Osteoblast (primary cell): Measurements from ENCODE around the gene TAAR5. TPM values are rescaled to one million over a fixed set of nuclear protein-coding genes. Genes with fewer than 3 reads are reported as not detected.

Experiments
- DNase-seq: peaks from one replicate; pipeline ENCODE4 v3.0.0; 2011; ENCODE audit warnings: low spot score, mixed read lengths; ENCODE audit not compliant: insufficient read length; ENCODE audit errors: missing footprints
- H2AFZ ChIP-seq: 2 replicates; pipeline ENCODE4 v1.6.0; 2011; ENCODE audit warnings: mild to moderate bottlenecking, low read length
- H3K27ac ChIP-seq: 2 replicates; pipeline ENCODE4 v1.5.1; 2011; ENCODE audit warnings: mild to moderate bottlenecking, low read depth, low read length, moderate library complexity
- H3K27me3 ChIP-seq: 2 replicates; pipeline ENCODE4 v1.6.0; 2012; ENCODE audit warnings: mild to moderate bottlenecking, control low read depth, inconsistent platforms, low read length, moderate library complexity; ENCODE audit not compliant: insufficient read depth
- H3K36me3 ChIP-seq: 2 replicates; pipeline ENCODE4 v1.5.1; 2011; ENCODE audit warnings: mild to moderate bottlenecking, low read length, control low read depth, moderate library complexity; ENCODE audit not compliant: insufficient read depth
- H3K4me1 ChIP-seq: 2 replicates; pipeline ENCODE4 v1.5.1; 2011; ENCODE audit warnings: mild to moderate bottlenecking, low read length, control low read depth, moderate library complexity; ENCODE audit not compliant: insufficient read depth
- H3K4me2 ChIP-seq: 2 replicates; pipeline ENCODE4 v1.6.0; 2011; ENCODE audit warnings: mild to moderate bottlenecking, low read length; ENCODE audit not compliant: insufficient read depth
- H3K4me3 ChIP-seq: fragments of 200-600 bp; sonication (generic); 3 replicates; pipeline ENCODE4 v1.5.1; 2012; ENCODE audit warnings: mild to moderate bottlenecking, low read length, inconsistent platforms; ENCODE audit not compliant: insufficient read depth
- H3K79me2 ChIP-seq: 2 replicates; pipeline ENCODE4 v1.6.0; 2012; ENCODE audit warnings: mild to moderate bottlenecking, low read length, control low read depth, inconsistent platforms; ENCODE audit not compliant: insufficient read depth
- H3K9me3 ChIP-seq: 2 replicates; pipeline ENCODE4 v1.5.1; 2011; ENCODE audit warnings: low read depth, low read length, control low read depth
- H4K20me1 ChIP-seq: 2 replicates; pipeline ENCODE4 v1.6.0; 2012; ENCODE audit warnings: mild to moderate bottlenecking, low read length, control low read depth; ENCODE audit not compliant: insufficient read depth
- CTCF ChIP-seq: IDR thresholded peaks from 2 replicates; pipeline ENCODE4 v1.5.1; 2011; ENCODE audit warnings: mild to moderate bottlenecking, low read depth, low read length, moderate library complexity; ENCODE audit errors: extremely low read depth
- small RNA-seq: library from RNA; depleted of rRNA; stranded (forward); fragments of <200 nt; gene quantifications from one replicate; pipeline ENCODE3, GENCODE V24; 2012
- total RNA-seq: library from RNA; depleted of rRNA; stranded (reverse); fragments of >200 nt; gene quantifications from 2 replicates; pipeline ENCODE4 v1.2.3, GENCODE V29; 2012

TAAR5 gene
- total RNA-seq, 1 donor, result not detected

DNA sequence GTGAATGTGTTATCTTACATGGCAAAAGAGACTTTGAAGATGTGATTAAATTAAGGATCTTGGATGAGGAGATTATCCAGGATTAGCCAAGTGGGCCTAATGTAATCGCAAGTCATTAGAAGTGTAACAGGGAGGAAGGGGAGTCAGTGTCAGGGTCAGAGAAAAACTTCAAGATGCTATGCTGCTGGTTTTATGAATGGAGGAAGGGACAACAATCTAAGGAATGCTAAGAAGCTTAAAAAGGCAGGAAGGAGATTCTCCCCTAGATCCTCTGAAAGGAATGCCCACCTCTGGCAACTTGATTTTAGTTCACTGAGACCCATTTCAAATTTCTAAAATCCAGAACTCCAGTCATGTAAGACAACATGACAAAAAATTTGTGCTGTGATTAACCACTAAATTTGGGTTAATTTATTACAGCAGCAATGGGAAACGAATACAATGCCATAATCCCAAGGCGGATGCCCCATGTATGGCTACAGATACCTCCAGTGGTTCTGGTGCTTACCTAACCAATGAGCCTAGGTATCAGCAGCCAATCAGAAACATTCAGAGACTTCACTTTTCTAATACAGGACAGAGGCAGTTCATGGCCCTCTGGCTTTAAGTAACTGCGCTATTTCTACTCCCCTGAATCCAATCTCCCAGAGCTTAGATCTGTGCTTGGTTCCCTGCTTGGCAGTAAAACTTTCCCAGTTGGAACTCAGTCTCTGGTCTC lies 40.6 kb downstream of the TAAR5 start:
- TF ChIP-seq CTCF, result no peak
- H2AFZ ChIP-seq, result no peak overlapping the region
- H3K27me3 ChIP-seq, result peaks cover 16% of the 10 kb centered on the region

GRCh38 chr6:132544826-132545225 lies 44.7 kb downstream of the TAAR5 start:
- no peak overlapping the region for H3K4me3 ChIP-seq
- no peaks in the 10 kb centered on the region for H4K20me1 ChIP-seq
- TF ChIP-seq CTCF, result no peak
- H2AFZ ChIP-seq, result no peak overlapping the region
- H3K27ac ChIP-seq, result no peak overlapping the region
- H3K36me3 ChIP-seq, result no peaks in the 10 kb centered on the region
- H3K9me3 ChIP-seq, result no peaks in the 10 kb centered on the region
- peaks cover 43% of the 10 kb centered on the region for H3K27me3 ChIP-seq
- no peaks in the 10 kb centered on the region for H3K4me1 ChIP-seq
- DNase-seq, result no peak
- H3K4me2 ChIP-seq, result no peak overlapping the region
- H3K79me2 ChIP-seq, result no peaks in the 10 kb centered on the region

More for the DNA sequence above, 40.6 kb downstream of the TAAR5 start:
- Histone ChIP-seq H3K27ac (no peak overlapping the region), H3K79me2 (no peaks in the 10 kb centered on the region), H4K20me1 (no peaks in the 10 kb centered on the region), H3K36me3 (no peaks in the 10 kb centered on the region), H3K9me3 (no peaks in the 10 kb centered on the region), H3K4me2 (no peak overlapping the region), H3K4me3 (no peak overlapping the region), H3K4me1 (no peaks in the 10 kb centered on the region)
- no peak for DNase-seq

Small RNA genes within 50 kb of the gene (small RNA-seq; reads per million reads assigned to genes)
- gene TAAR7P, result not detected

Other genes starting within 250 kb of the TAAR5 start
- 17.1 and 19.5 TPM in 2 replicates for gene MOXD1, start 188.3 kb downstream of the TAAR5 start, total RNA-seq
- gene STX7, start 76.6 kb downstream of the TAAR5 start, total RNA-seq, result 41.5 and 43.8 TPM in 2 replicates
- not detected in 2 replicates for gene TAAR9, start 51.5 kb downstream of the TAAR5 start, total RNA-seq
- not detected in 2 replicates for gene TAAR8, start 37.1 kb downstream of the TAAR5 start, total RNA-seq
- gene TAAR6, start 19.4 kb downstream of the TAAR5 start, total RNA-seq, result not detected in 2 replicates
- gene TAAR2, start 34.5 kb upstream of the TAAR5 start, total RNA-seq, result not detected in 2 replicates
- gene TAAR1, start 69.4 kb upstream of the TAAR5 start, total RNA-seq, result not detected in 2 replicates
- gene VNN1, start 124.3 kb upstream of the TAAR5 start, total RNA-seq, result under 0.01 TPM in 1 of 2 replicates, not detected in the other
- gene VNN2, start 168.2 kb upstream of the TAAR5 start, total RNA-seq, result not detected in 2 replicates
- gene SLC18B1, start 208.9 kb upstream of the TAAR5 start, total RNA-seq, result 6.9 and 8.3 TPM in 2 replicates
- gene RPS12, start 224.8 kb upstream of the TAAR5 start, total RNA-seq, result 961 and 1,137 TPM in 2 replicates